Body of pancreas (tissue), 4 donors: ENCODE data around the gene CCDC47. TPM values are rescaled to one million over a fixed set of nuclear protein-coding genes. Genes with fewer than 3 reads are reported as not detected.

Experiments
- ATAC-seq: fragments of 150-250 bp; one replicate; pipeline ENCODE4 v1.9.1; 2016
- DNase-seq, 4 donors: peaks; one replicate each; pipeline ENCODE4 v3.0.0-alpha.2; 2019
- H3K27ac ChIP-seq, 4 donors: fragments of 200-600 bp; sonication (generic); 1 replicate in 3 of 4; 2 replicates in 1 of 4; pipeline versions ENCODE4 v1.5.1 to v1.6.1; 2016 to 2019; ENCODE audit warnings: mild to moderate bottlenecking in 1 of 4, mixed read lengths in 1 of 4, moderate library complexity in 1 of 4
- H3K27me3 ChIP-seq, 2 donors: fragments of 200-600 bp; sonication (generic); one replicate each; pipeline ENCODE4 v1.6.0; 2016; ENCODE audit warnings: mild to moderate bottlenecking in 1 of 2
- H3K36me3 ChIP-seq, 2 donors: fragments of 200-600 bp; sonication (generic); replicated peaks in 1 of 2; 2 replicates each; pipeline ENCODE4 v1.5.1; 2016; ENCODE audit warnings: low read depth in 2 of 2; ENCODE audit not compliant: insufficient read depth in 1 of 2
- H3K4me1 ChIP-seq: fragments of 200-600 bp; sonication (generic); one replicate; pipeline ENCODE4 v1.6.0; 2016
- H3K4me3 ChIP-seq, 2 donors: fragments of 200-600 bp; sonication (generic); 1 replicate in 1 of 2; 2 replicates in 1 of 2; pipeline ENCODE4 v1.5.1; 2016 to 2019
- H3K9me3 ChIP-seq, 3 donors: fragments of 200-600 bp; sonication (generic); 1 replicate in 2 of 3; 2 replicates in 1 of 3; pipeline ENCODE4 v1.5.1; 2016
- POLR2A ChIP-seq, 3 donors: fragments of 450-650 bp; IDR thresholded peaks; one replicate each; pipeline ENCODE4 v1.6.1; 2016; ENCODE audit warnings: antibody characterized with exemption in 3 of 3, mild to moderate bottlenecking in 2 of 3
- WGBS, 2 donors: methylation state at CpG; one replicate each; pipeline ENCODE4 v1.1.5; 2017; 5-methylcytosine and 5-hydroxymethylcytosine counted together
- intact Hi-C: fragments of 100-400 bp; cut with DNase I; formaldehyde crosslinking; loops from one replicate; pipeline ENCODE4 v1.15.1; 2023
- total RNA-seq, 2 donors: library from RNA; depleted of rRNA; stranded (reverse); fragments of >200 nt; gene quantifications; one replicate each; pipeline ENCODE4 v1.1.0, GENCODE V29; 2016
- TF ChIP-seq, protein P1 (sequence below), 7 experiments: fragments of 450-650 bp in 4 of 7; fragments of 200-600 bp in 3 of 7; sonication (generic) in 3 of 7; IDR thresholded peaks; one replicate each; pipeline ENCODE4 v1.5.1; 2016 to 2019; ENCODE audit warnings: antibody characterized with exemption in 7 of 7

CCDC47 gene
- total RNA-seq, 2 donors from 2014 or later: 42.2 to 56.8 TPM

GRCh38 chr17:63768433-63768832 is 5.0 kb downstream of the CCDC47 start:
- intact Hi-C loops: no loop called here
- 85 to 89% methylated on average over 7 of the region's 7 CpGs for WGBS, 2 donors
- no peak for TF ChIP-seq POLR2A (IDR thresholded peaks at IDR 0.05)
- TF ChIP-seq, protein P1, sequence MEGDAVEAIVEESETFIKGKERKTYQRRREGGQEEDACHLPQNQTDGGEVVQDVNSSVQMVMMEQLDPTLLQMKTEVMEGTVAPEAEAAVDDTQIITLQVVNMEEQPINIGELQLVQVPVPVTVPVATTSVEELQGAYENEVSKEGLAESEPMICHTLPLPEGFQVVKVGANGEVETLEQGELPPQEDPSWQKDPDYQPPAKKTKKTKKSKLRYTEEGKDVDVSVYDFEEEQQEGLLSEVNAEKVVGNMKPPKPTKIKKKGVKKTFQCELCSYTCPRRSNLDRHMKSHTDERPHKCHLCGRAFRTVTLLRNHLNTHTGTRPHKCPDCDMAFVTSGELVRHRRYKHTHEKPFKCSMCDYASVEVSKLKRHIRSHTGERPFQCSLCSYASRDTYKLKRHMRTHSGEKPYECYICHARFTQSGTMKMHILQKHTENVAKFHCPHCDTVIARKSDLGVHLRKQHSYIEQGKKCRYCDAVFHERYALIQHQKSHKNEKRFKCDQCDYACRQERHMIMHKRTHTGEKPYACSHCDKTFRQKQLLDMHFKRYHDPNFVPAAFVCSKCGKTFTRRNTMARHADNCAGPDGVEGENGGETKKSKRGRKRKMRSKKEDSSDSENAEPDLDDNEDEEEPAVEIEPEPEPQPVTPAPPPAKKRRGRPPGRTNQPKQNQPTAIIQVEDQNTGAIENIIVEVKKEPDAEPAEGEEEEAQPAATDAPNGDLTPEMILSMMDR (IDR thresholded peaks at IDR 0.05): no peak
- ATAC-seq (no peak), DNase-seq (no peak)
- Histone ChIP-seq H3K36me3 (peaks cover 1 to 5% of the 10 kb centered on the region in 2 donors), H3K4me1 (peaks cover 29% of the 10 kb centered on the region), H3K9me3 (no peaks in the 10 kb centered on the region), H3K27me3 (no peaks in the 10 kb centered on the region), H3K27ac (no peak overlapping the region), H3K4me3 (no peak overlapping the region)

GRCh38 chr17:63766754-63767153 is 6.6 kb downstream of the CCDC47 start:
- ATAC-seq (no peak), DNase-seq (no peak)
- TF ChIP-seq, protein P1 (IDR thresholded peaks at IDR 0.05): no peak
- TF ChIP-seq POLR2A (IDR thresholded peaks at IDR 0.05): no peak
- Histone ChIP-seq H3K9me3 (no peaks in the 10 kb centered on the region), H3K36me3 (peaks cover 10 to 12% of the 10 kb centered on the region in 2 donors), H3K27ac (no peak overlapping the region), H3K4me3 (no peak overlapping the region), H3K4me1 (peaks cover 28% of the 10 kb centered on the region), H3K27me3 (no peaks in the 10 kb centered on the region)
- intact Hi-C loops: no loop called here

GRCh38 chr17:63764716-63765115 is 8.7 kb downstream of the CCDC47 start:
- WGBS, 2 donors: 61 to 68% methylated on average over 4 of the region's 4 CpGs
- Histone ChIP-seq H3K27me3 (no peaks in the 10 kb centered on the region), H3K36me3 (peaks cover 14 to 19% of the 10 kb centered on the region in 2 donors), H3K4me3 (no peak overlapping the region), H3K27ac (no peak overlapping the region), H3K9me3 (no peaks in the 10 kb centered on the region), H3K4me1 (peaks cover 19% of the 10 kb centered on the region)
- intact Hi-C loops: no loop called here
- TF ChIP-seq POLR2A (IDR thresholded peaks at IDR 0.05): no peak
- TF ChIP-seq, protein P1 (IDR thresholded peaks at IDR 0.05): no peak
- DNase-seq (no peak), ATAC-seq (no peak)

GRCh38 chr17:63762161-63763078 is 11.0 kb downstream of the CCDC47 start:
- no peaks in the 10 kb centered on the region for H3K27me3 ChIP-seq
- peak overlapping the region in 3 of 4 donors; percentile 42 to 55 (median 53) for H3K27ac ChIP-seq
- peaks cover 18% of the 10 kb centered on the region for H3K4me1 ChIP-seq
- peaks cover 17 to 19% of the 10 kb centered on the region in 2 donors for H3K36me3 ChIP-seq
- H3K9me3 ChIP-seq: no peaks in the 10 kb centered on the region
- no peak overlapping the region for H3K4me3 ChIP-seq
- TF ChIP-seq POLR2A (IDR thresholded peaks at IDR 0.05): no peak
- TF ChIP-seq, protein P1 (IDR thresholded peaks at IDR 0.05): no peak
- DNase-seq (no peak), ATAC-seq (no peak)
- intact Hi-C loops: no loop called here
- WGBS, 2 donors: 22 to 23% methylated on average over 5 of the region's 5 CpGs
